Medulla oblongata (tissue), 1 donor: ENCODE results near the gene AKR1C3.
"Not testable (repeated sequence)": the region's sequence is repeated elsewhere in the genome, so short reads cannot be mapped to it uniquely, and the experiment has no call there.

Source experiments
- DNase-seq: peaks from one replicate; pipeline ENCODE4 v3.0.0-alpha.2; 2015; ENCODE audit errors: extremely low spot score

AKR1C3 gene

GRCh38 chr10:5136468-5137087, 42.4 kb downstream of the AKR1C3 start:
- no peak for DNase-seq

DNA sequence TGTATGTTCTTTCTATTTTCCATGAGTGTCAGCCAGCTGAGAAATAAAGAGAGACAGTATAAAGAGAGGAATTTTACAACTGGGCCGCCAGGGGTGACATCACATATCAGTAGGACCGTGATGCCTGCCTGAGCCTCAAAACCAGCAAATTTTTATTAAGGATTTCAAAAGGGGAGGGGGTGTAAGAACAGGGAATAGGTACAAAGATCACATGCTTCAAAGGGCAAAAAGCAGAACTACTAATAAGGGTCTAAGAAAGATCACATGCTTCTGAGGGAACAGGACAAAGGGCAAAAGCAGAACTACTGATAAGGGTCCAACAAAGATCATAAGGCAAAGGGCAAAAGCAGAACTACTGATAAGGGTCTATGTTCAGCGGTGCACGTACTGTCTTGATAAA, 43.5 kb downstream of the AKR1C3 start:
- DNase-seq = not testable (repeated sequence)

- DNase-seq = no peak
Measured at GRCh38 chr10:5142199-5142598, 48.0 kb downstream of the AKR1C3 start.

GRCh38 chr10:5143137-5143536, 48.9 kb downstream of the AKR1C3 start:
- DNase-seq = no peak

GRCh38 chr10:5146920-5147254, 52.7 kb downstream of the AKR1C3 start:
- no peak for DNase-seq

GRCh38 chr10:5147255-5147980, 53.2 kb downstream of the AKR1C3 start:
- DNase-seq = no peak

GRCh38 chr10:5147981-5148677, 53.9 kb downstream of the AKR1C3 start:
- no peak for DNase-seq

- no peak for DNase-seq
Measured at GRCh38 chr10:5148678-5149032, 54.4 kb downstream of the AKR1C3 start.

DNA sequence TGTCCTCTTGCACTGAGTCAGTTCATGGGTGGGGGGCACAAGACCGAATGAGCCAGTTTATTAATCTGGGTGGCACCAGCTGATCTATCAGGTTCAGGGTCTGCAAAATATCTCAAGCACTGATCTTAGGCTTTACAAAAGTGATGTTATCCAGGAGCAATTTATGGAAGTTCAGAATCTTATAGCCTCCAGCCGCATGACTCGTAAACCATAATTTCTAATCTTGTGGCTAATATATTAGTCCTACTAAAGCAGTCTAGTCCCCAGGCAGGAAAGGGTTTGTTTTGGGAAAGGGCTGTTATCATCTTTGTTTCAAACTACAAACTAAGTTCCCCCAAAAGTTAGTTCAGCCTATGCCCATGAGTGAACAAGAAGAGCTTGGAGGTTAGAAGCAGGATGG, 56.9 kb downstream of the AKR1C3 start:
- DNase-seq = no peak

- no peak for DNase-seq
Measured at GRCh38 chr10:5155951-5156350, 61.7 kb downstream of the AKR1C3 start.
